T-cell (primary cell): ENCODE results near the gene WASHC2A. TPM values are rescaled to one million over a fixed set of nuclear protein-coding genes. Genes with fewer than 3 reads are reported as not detected.
"Not testable (repeated sequence)": the region's sequence is repeated elsewhere in the genome, so short reads cannot be mapped to it uniquely, and the experiment has no call there.

Experiments used
- ATAC-seq, 4 experiments: fragments of 200-7000 bp in 3 of 4; fragments of 150-1000 bp in 1 of 4; cut with Tn5 transposase; replicated peaks in 1 of 4; 1 replicate in 3 of 4; 2 replicates in 1 of 4; pipeline ENCODE4 v1.10.0; 2021; ENCODE audit warnings: moderate library complexity in 3 of 4, mild to moderate bottlenecking in 2 of 4, moderate number of reproducible peaks in 1 of 4
- CTCF ChIA-PET, 2 donors: fragments of 300-600 bp; sonication (Branson Sonifier 250); formaldehyde crosslinking; loops; one replicate each; lab custom pipeline; 2022; ENCODE audit warnings: antibody characterized with exemption in 2 of 2; lab: Charles Lee
- POLR2A ChIA-PET, 2 donors: fragments of 300-600 bp; sonication (Branson Sonifier 250); formaldehyde crosslinking; loops; one replicate each; lab custom pipeline; 2022; ENCODE audit warnings: antibody characterized with exemption in 2 of 2; lab: Charles Lee
- DNase-seq, 35 experiments: peaks; one replicate each; pipeline versions ENCODE4 v3.0.0 to v3.0.0-alpha.2; 2013 to 2023
- H3K27ac ChIP-seq: one replicate; pipeline ENCODE4 v1.5.1; 2013; ENCODE audit warnings: low read length
- H3K27me3 ChIP-seq, 2 experiments: replicated peaks in 1 of 2; 1 replicate in 1 of 2; 2 replicates in 1 of 2; pipeline versions ENCODE4 v1.6.1 to v1.7.0; 2013; ENCODE audit warnings: low read length in 1 of 2, mixed read lengths in 1 of 2; ENCODE audit not compliant: control insufficient read depth in 2 of 2, insufficient read depth in 2 of 2; ENCODE audit errors: extremely low read depth in 1 of 2
- H3K36me3 ChIP-seq, 2 donors: 1 replicate in 1 of 2; 2 replicates in 1 of 2; pipeline versions ENCODE4 v1.6.1 to v1.7.0; 2013; ENCODE audit warnings: low read length in 1 of 2; ENCODE audit not compliant: control insufficient read depth in 2 of 2, insufficient read depth in 1 of 2; ENCODE audit errors: extremely low read depth in 1 of 2
- H3K4me1 ChIP-seq, 2 experiments: 1 replicate in 1 of 2; 2 replicates in 1 of 2; pipeline versions ENCODE4 v1.6.1 to v1.7.0; 2013; ENCODE audit warnings: low read length in 2 of 2, mixed read lengths in 1 of 2; ENCODE audit not compliant: insufficient read depth in 2 of 2, control insufficient read depth in 1 of 2; ENCODE audit errors: extremely low read depth in 1 of 2
- H3K4me3 ChIP-seq, 2 donors: 1 replicate in 1 of 2; 2 replicates in 1 of 2; pipeline versions ENCODE4 v1.5.1 to v1.7.0; 2013; ENCODE audit warnings: mild to moderate bottlenecking in 2 of 2, low read length in 1 of 2, moderate library complexity in 1 of 2; ENCODE audit not compliant: control insufficient read depth in 1 of 2; ENCODE audit errors: extremely low read depth in 1 of 2
- H3K9me3 ChIP-seq: 2 replicates; pipeline ENCODE4 v1.7.0; 2013
- H3K27ac Mint-ChIP-seq, 2 donors: one replicate each; pipeline ENCODE4 v1.8.0; 2020 to 2021; ENCODE audit warnings: mild to moderate bottlenecking in 2 of 2, mixed read lengths in 2 of 2
- H3K27me3 Mint-ChIP-seq, 2 donors: one replicate each; pipeline ENCODE4 v1.8.0; 2021 to 2022; ENCODE audit warnings: mixed read lengths in 2 of 2
- H3K36me3 Mint-ChIP-seq: one replicate; pipeline ENCODE4 v1.8.0; 2021; ENCODE audit warnings: mixed read lengths
- H3K4me1 Mint-ChIP-seq, 3 donors: one replicate each; pipeline ENCODE4 v1.8.0; 2020 to 2022; ENCODE audit warnings: mixed read lengths in 3 of 3, mild to moderate bottlenecking in 1 of 3
- H3K4me3 Mint-ChIP-seq, 3 donors: one replicate each; pipeline ENCODE4 v1.8.0; 2020 to 2022; ENCODE audit warnings: mild to moderate bottlenecking in 3 of 3, mixed read lengths in 3 of 3, moderate library complexity in 3 of 3
- H3K9me3 Mint-ChIP-seq, 3 donors: one replicate each; pipeline ENCODE4 v1.8.0; 2020 to 2022; ENCODE audit warnings: mixed read lengths in 3 of 3
- WGBS: methylation state at CpG from one replicate; pipeline ENCODE4 v1.1.5; 2013; ENCODE audit warnings: missing lambda C conversion rate; ENCODE audit not compliant: insufficient coverage; 5-methylcytosine and 5-hydroxymethylcytosine counted together
- total RNA-seq, 35 experiments: library from RNA in 6 of 35; stranded (reverse) in 6 of 35; fragments of 120-200 nt in 1 of 35; gene quantifications; one replicate each; pipeline versions ENCODE4 v1.2.1 to v1.2.4 and lab custom pipeline; 2013 to 2026

Gene WASHC2A
- total RNA-seq, 5 donors from 2014 or later (not counting 1 experiment from before 2014, with no cell fraction given): 46.2 to 62.6 (median 55.3) TPM

GRCh38 chr10:50092928-50093327 lies 25.2 kb downstream of the WASHC2A start:
- H3K27me3 Mint-ChIP-seq, POLR2A ChIA-PET, H3K4me3 Mint-ChIP-seq, H3K36me3 Mint-ChIP-seq, H3K27ac ChIP-seq, H3K9me3 Mint-ChIP-seq, ATAC-seq, H3K4me3 ChIP-seq, H3K4me1 ChIP-seq, DNase-seq, H3K27ac Mint-ChIP-seq, CTCF ChIA-PET, H3K9me3 ChIP-seq, H3K4me1 Mint-ChIP-seq, H3K36me3 ChIP-seq, H3K27me3 ChIP-seq: not testable (repeated sequence)
- WGBS: no CpG with 5 or more reads among the region's 8 CpGs

DNA sequence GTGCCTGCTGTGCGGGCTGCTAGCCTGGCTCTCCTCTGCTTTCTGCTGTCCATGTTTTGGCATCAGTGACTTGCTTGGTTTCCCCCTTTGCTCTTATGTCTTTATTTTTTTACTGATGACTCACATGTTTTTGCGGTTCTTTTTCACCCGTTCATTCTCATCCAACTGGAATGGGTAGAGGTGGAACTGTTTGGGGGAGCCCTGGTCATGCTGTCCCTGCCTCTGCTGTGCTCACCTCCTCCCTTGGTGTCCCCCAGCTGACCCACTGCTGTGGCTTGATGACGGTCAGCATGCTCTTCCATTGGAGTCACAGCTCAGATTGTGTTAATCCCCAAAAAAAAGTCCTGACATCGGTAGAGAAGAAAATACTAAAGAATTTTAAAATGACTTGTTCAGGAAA lies 26.9 kb downstream of the WASHC2A start:
- H3K27me3 ChIP-seq, H3K4me3 Mint-ChIP-seq, H3K27ac ChIP-seq, H3K4me3 ChIP-seq, H3K4me1 Mint-ChIP-seq, H3K36me3 Mint-ChIP-seq, H3K27me3 Mint-ChIP-seq, H3K36me3 ChIP-seq, ATAC-seq, CTCF ChIA-PET, H3K9me3 Mint-ChIP-seq, H3K4me1 ChIP-seq, H3K9me3 ChIP-seq, POLR2A ChIA-PET, H3K27ac Mint-ChIP-seq, DNase-seq: not testable (repeated sequence)
- WGBS: no CpG with 5 or more reads among the region's 5 CpGs

- H3K4me3 ChIP-seq, H3K9me3 Mint-ChIP-seq, H3K9me3 ChIP-seq, H3K27ac ChIP-seq, H3K27me3 ChIP-seq, ATAC-seq, H3K4me1 Mint-ChIP-seq, POLR2A ChIA-PET, H3K4me1 ChIP-seq, H3K36me3 Mint-ChIP-seq, H3K4me3 Mint-ChIP-seq, DNase-seq, H3K27me3 Mint-ChIP-seq, H3K27ac Mint-ChIP-seq, H3K36me3 ChIP-seq, CTCF ChIA-PET: not testable (repeated sequence)
- no CpG with 5 or more reads among the region's 7 CpGs for WGBS
Observed at GRCh38 chr10:50095402-50095801, 27.6 kb downstream of the WASHC2A start.

GRCh38 chr10:50096722-50097121 lies 29.0 kb downstream of the WASHC2A start:
- H3K9me3 Mint-ChIP-seq: not testable (repeated sequence)
- no CpG with 5 or more reads among the region's 3 CpGs for WGBS

GRCh38 chr10:50098645-50099044 lies 30.9 kb downstream of the WASHC2A start:
- H3K4me3 Mint-ChIP-seq, H3K9me3 Mint-ChIP-seq, CTCF ChIA-PET: not testable (repeated sequence)

More at GRCh38 chr10:50096722-50097121, 29.0 kb downstream of the WASHC2A start:
- H3K27me3 Mint-ChIP-seq, CTCF ChIA-PET, H3K9me3 ChIP-seq, POLR2A ChIA-PET, ATAC-seq, H3K4me1 Mint-ChIP-seq, H3K27ac ChIP-seq, H3K27ac Mint-ChIP-seq, H3K27me3 ChIP-seq, DNase-seq, H3K4me3 Mint-ChIP-seq, H3K4me1 ChIP-seq, H3K4me3 ChIP-seq: not testable (repeated sequence)
- H3K36me3 ChIP-seq: peaks cover 0 to 11% of the 10 kb centered on the region in 2 donors
- H3K36me3 Mint-ChIP-seq: peaks cover 19% of the 10 kb centered on the region

DNA sequence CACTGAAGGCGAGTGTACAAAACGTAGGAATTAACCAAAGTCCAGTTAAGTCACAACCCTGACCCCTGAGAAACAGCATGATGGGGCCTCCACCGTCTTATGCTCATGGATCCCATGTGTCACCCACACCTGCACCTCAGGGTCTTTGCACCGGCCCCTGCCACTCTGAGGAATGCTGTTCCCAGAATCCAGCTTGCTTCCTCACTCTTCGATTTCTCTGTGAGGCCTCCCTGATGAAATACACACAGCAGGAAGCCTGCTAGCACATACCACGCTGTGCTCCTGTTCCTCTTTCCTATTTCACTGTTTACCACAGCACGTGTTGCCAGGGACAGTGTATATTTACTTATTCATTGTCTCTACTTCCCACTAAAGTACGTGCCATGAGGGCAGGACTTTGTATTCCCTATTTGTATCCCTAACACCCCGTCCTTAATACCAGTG lies 33.4 kb downstream of the WASHC2A start:
- H3K27me3 ChIP-seq, H3K27me3 Mint-ChIP-seq, H3K4me1 Mint-ChIP-seq, H3K4me1 ChIP-seq, ATAC-seq, H3K27ac Mint-ChIP-seq, H3K9me3 ChIP-seq, POLR2A ChIA-PET, H3K4me3 Mint-ChIP-seq, H3K4me3 ChIP-seq, H3K27ac ChIP-seq, CTCF ChIA-PET, DNase-seq, H3K9me3 Mint-ChIP-seq: not testable (repeated sequence)
- H3K36me3 Mint-ChIP-seq: peaks cover 23% of the 10 kb centered on the region
- peaks cover 0 to 13% of the 10 kb centered on the region in 2 donors for H3K36me3 ChIP-seq
- 97% methylated on average over 6 of the region's 9 CpGs for WGBS

More at GRCh38 chr10:50098645-50099044, 30.9 kb downstream of the WASHC2A start:
- WGBS: no CpG with 5 or more reads among the region's 3 CpGs
- H3K27me3 Mint-ChIP-seq, H3K27me3 ChIP-seq, H3K27ac ChIP-seq, ATAC-seq, H3K4me1 ChIP-seq, H3K4me1 Mint-ChIP-seq, H3K4me3 ChIP-seq, H3K9me3 ChIP-seq, H3K27ac Mint-ChIP-seq, DNase-seq, POLR2A ChIA-PET: not testable (repeated sequence)
- peaks cover 0 to 13% of the 10 kb centered on the region in 2 donors for H3K36me3 ChIP-seq
- H3K36me3 Mint-ChIP-seq: peaks cover 23% of the 10 kb centered on the region

DNA sequence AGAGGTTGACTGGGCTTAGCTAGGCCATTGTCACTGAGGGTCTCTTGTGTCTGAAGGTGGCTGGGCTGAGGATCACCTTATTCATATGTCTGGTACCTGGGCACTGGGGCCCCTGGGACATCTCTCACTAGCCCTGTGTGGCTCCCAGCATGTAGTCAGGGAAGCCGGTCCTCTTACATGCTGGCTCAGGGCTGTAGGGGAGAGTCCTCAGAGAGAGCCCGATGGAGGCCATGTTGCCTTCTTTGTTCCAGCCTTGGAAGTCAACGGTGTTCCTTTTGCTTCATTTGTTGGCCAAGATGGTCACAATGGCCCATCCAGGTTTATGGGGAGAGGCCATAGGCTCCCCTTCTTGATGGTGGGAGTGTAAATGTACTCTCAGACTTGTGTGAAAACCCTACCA lies 34.0 kb downstream of the WASHC2A start:
- H3K4me3 ChIP-seq, H3K27ac Mint-ChIP-seq, H3K4me1 Mint-ChIP-seq, H3K9me3 Mint-ChIP-seq, H3K27ac ChIP-seq, DNase-seq, H3K4me1 ChIP-seq, ATAC-seq, H3K4me3 Mint-ChIP-seq, POLR2A ChIA-PET, H3K27me3 ChIP-seq, H3K9me3 ChIP-seq, H3K27me3 Mint-ChIP-seq, CTCF ChIA-PET: not testable (repeated sequence)
- 100% methylated on average over 1 of the region's 3 CpGs for WGBS
- peaks cover 0 to 13% of the 10 kb centered on the region in 2 donors for H3K36me3 ChIP-seq
- peaks cover 23% of the 10 kb centered on the region for H3K36me3 Mint-ChIP-seq
